Measurements from ENCODE around the gene MAPK8. TPM values are rescaled to one million over a fixed set of nuclear protein-coding genes. Genes with fewer than 3 reads are reported as not detected.
A peak's percentile ranks its signal among the peaks of the same experiment; 100 is the strongest.

The MAPK8 gene
- total and polyA plus RNA-seq, 12 donors, result 7.4 to 41.9 (median 30.0) TPM

- DNase-seq (peak in 1 of 2 donors; percentile 2), ATAC-seq (no peak)
Observed at GRCh38 chr10:48454302-48455054, 148.0 kb downstream of the MAPK8 start.

GRCh38 chr10:48455055-48455391 is 148.5 kb downstream of the MAPK8 start:
- 92 to 96% methylated on average over 11 of the region's 11 CpGs for WGBS, 2 donors
- ATAC-seq, result no peak
- H3K9me3 ChIP-seq, result no peaks in the 10 kb centered on the region
- H3K36me3 ChIP-seq, result peaks cover 0 to 26% (median 0%) of the 10 kb centered on the region in 9 donors
- TF ChIP-seq CTCF (IDR thresholded peaks at IDR 0.05), result no peak
- H3K4me1 ChIP-seq, result peaks cover 0 to 15% (median 5%) of the 10 kb centered on the region in 9 donors
- DNase-seq, result no peak
- no peak overlapping the region for H3K27ac ChIP-seq
- no peak overlapping the region for H3K4me3 ChIP-seq
- no peaks in the 10 kb centered on the region for H3K27me3 ChIP-seq
- intact Hi-C loops (cut with DNase I), result no loop called here

More at GRCh38 chr10:48454302-48455054, 148.0 kb downstream of the MAPK8 start:
- Histone ChIP-seq H3K4me1 (peaks cover 0 to 15% (median 5%) of the 10 kb centered on the region in 9 donors), H3K27me3 (no peaks in the 10 kb centered on the region), H3K36me3 (peaks cover 0 to 28% (median 0%) of the 10 kb centered on the region in 9 donors), H3K27ac (no peak overlapping the region), H3K9me3 (no peaks in the 10 kb centered on the region), H3K4me3 (no peak overlapping the region)
- 58 to 70% methylated on average over 12 of the region's 12 CpGs for WGBS, 2 donors
- intact Hi-C loops (cut with DNase I), result no loop called here
- no peak for TF ChIP-seq CTCF (IDR thresholded peaks at IDR 0.05)

- H3K27ac ChIP-seq, result no peak overlapping the region
- WGBS, 2 donors, result 95 to 97% methylated on average over 15 of the region's 15 CpGs
- DNase-seq (peak in 1 of 2 donors; percentile 2), ATAC-seq (no peak)
- H3K9me3 ChIP-seq, result no peaks in the 10 kb centered on the region
- no peaks in the 10 kb centered on the region for H3K27me3 ChIP-seq
- TF ChIP-seq CTCF (IDR thresholded peaks at IDR 0.05), result no peak
- intact Hi-C loops (cut with DNase I), result no loop called here
- H3K4me3 ChIP-seq, result no peak overlapping the region
- H3K36me3 ChIP-seq, result peaks cover 0 to 20% (median 0%) of the 10 kb centered on the region in 9 donors
- H3K4me1 ChIP-seq, result peaks cover 0 to 15% (median 5%) of the 10 kb centered on the region in 9 donors
Observed at GRCh38 chr10:48455392-48456151, 149.1 kb downstream of the MAPK8 start.

GRCh38 chr10:48456361-48456804 is 149.9 kb downstream of the MAPK8 start:
- H3K27me3 ChIP-seq, result no peaks in the 10 kb centered on the region
- no peak overlapping the region for H3K27ac ChIP-seq
- WGBS, 2 donors, result 20 to 21% methylated on average over 9 of the region's 9 CpGs
- H3K36me3 ChIP-seq, result peaks cover 0 to 16% (median 0%) of the 10 kb centered on the region in 9 donors
- H3K4me1 ChIP-seq, result peaks cover 0 to 15% (median 5%) of the 10 kb centered on the region in 9 donors
- intact Hi-C loops (cut with DNase I), result no loop called here
- no peaks in the 10 kb centered on the region for H3K9me3 ChIP-seq
- TF ChIP-seq CTCF (IDR thresholded peaks at IDR 0.05), result no peak
- no peak overlapping the region for H3K4me3 ChIP-seq
- DNase-seq, result peak; percentile 55 to 61
- ATAC-seq, result peak; percentile 31 to 78 (median 56)
